GM12801 (cell line): ENCODE results near the gene TMEM8B.

ENCODE experiments used
- CTCF ChIP-seq: IDR thresholded peaks from one replicate; pipeline ENCODE4 v1.5.1; 2011; ENCODE audit warnings: control low read depth; ENCODE audit not compliant: insufficient read length; ENCODE audit errors: extremely low read depth

Gene TMEM8B

GRCh38 chr9:35827486-35827885 is 1.5 kb upstream of the TMEM8B start:
- no peak for TF ChIP-seq CTCF

DNA sequence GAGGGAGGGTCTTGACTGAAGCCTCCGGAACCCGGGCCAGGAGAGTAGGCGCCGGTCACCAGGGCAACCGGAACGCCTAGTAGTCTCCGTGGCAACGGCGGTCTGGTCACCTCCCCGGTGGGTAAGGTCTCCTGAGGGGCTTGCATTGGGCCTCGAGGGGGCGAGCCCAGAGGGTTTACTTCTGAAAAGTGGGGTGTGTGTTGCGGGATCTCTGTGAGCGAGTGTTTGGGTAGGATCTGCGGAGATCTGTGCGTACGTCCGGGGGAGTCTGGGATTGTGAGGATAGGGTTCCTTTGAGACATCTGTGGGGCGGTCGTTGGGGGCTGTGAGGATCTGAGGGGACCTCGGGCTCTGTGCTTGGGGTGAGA is 328 bp upstream of the TMEM8B start, which contains the start of gene FAM221B:
Gene FAM221B, minus strand, starts transcription at position 17 of the 368 bp plus-strand sequence. CDS start 2,571 bp downstream, outside the sequence.
- TF ChIP-seq CTCF: no peak

DNA sequence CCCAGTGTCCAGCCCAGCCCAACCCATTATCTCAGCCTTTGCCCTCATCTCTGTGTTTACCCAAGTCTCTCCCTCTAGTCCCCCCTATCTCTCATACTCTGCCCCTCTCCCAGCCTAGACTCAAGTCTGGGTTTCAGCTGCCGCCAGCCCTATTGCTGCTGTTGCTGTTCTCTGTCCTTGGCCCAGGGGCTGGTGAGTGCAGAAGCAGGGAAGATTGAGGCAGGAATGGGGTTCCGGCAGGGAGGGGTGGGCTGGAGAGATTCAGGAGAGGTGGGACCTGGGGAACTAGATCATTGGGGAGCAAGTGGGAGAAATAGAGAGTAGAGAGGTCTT is 702 bp downstream of the TMEM8B start:
- no peak for TF ChIP-seq CTCF

GRCh38 chr9:35831040-35831439 is 2.0 kb downstream of the TMEM8B start:
- no peak for TF ChIP-seq CTCF

DNA sequence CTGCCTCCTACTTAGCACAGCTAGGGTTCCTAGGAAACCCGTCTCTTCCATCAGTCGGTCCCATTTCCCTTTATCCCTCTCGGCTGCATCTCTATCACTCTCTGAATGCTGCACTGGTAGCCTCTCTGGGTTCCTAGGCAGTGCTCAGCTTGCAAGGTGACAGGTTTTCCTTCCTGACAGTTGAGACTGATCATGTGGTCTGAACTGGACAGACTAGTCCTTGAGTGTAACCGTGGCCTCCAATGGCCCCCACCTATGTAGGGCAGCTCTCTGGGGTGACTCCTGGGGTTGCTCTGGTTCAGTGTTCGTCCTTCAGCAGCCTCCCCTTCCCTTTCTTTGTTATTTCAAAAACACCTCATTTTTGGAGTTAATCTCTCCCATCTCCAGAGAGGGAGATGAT is 3.8 kb downstream of the TMEM8B start:
- no peak for TF ChIP-seq CTCF

- TF ChIP-seq CTCF: no peak
Measured at GRCh38 chr9:35834260-35835215, 5.5 kb downstream of the TMEM8B start.

GRCh38 chr9:35835216-35835632 is 6.2 kb downstream of the TMEM8B start:
- TF ChIP-seq CTCF: no peak
